K562 (cell line): ENCODE data around the gene CMBL. TPM values are rescaled to one million over a fixed set of nuclear protein-coding genes. Genes with fewer than 3 reads are reported as not detected.
A peak's percentile ranks its signal among the peaks of the same experiment; 100 is the strongest.

Experiments
- AFF1 ChIP-seq, 2 experiments: fragments of 450-650 bp; IDR thresholded peaks; 2 replicates each; pipeline ENCODE4 v1.6.1; 2018; ENCODE audit warnings: mild to moderate bottlenecking in 2 of 2, low read depth in 1 of 2; ENCODE audit not compliant: partially characterized antibody in 2 of 2
- AFF4 ChIP-seq: sonication (generic); formaldehyde crosslinking; IDR thresholded peaks from 2 replicates; pipeline ENCODE4 v1.8.0; 2023; ENCODE audit warnings: mild to moderate bottlenecking, missing genetic modification reagents
- ARID1B ChIP-seq: fragments of 450-650 bp; IDR thresholded peaks from 2 replicates; pipeline ENCODE4 v1.6.1; 2016; ENCODE audit warnings: antibody characterized with exemption, mild to moderate bottlenecking, inconsistent platforms
- BRD9 ChIP-seq: fragments of 450-650 bp; IDR thresholded peaks from 2 replicates; pipeline ENCODE4 v1.6.1; 2018; ENCODE audit warnings: low read depth; ENCODE audit not compliant: partially characterized antibody
- DPF2 ChIP-seq: fragments of 450-650 bp; IDR thresholded peaks from 2 replicates; pipeline ENCODE4 v1.6.1; 2016
- FOXA1 ChIP-seq: fragments of 450-650 bp; IDR thresholded peaks from 2 replicates; pipeline ENCODE4 v1.6.1; 2016; ENCODE audit warnings: mild to moderate bottlenecking, borderline replicate concordance
- FOXK2 ChIP-seq, 2 experiments: fragments of 450-650 bp; IDR thresholded peaks in 1 of 2; conservative IDR thresholded peaks in 1 of 2; 2 replicates each; pipeline ENCODE4 v1.6.1; 2016; ENCODE audit warnings: low read depth in 2 of 2, mild to moderate bottlenecking in 1 of 2
- GABPB1 ChIP-seq: sonication (generic); formaldehyde crosslinking; IDR thresholded peaks from 2 replicates; pipeline ENCODE4 v1.8.0; 2022; ENCODE audit warnings: mild to moderate bottlenecking, missing genetic modification reagents
- GATA2 ChIP-seq: sonication (generic); formaldehyde crosslinking; IDR thresholded peaks from 2 replicates; pipeline ENCODE4 v1.4.0; 2020; ENCODE audit warnings: mild to moderate bottlenecking, missing genetic modification reagents
- HDAC1 ChIP-seq, 2 experiments: fragments of 450-650 bp; IDR thresholded peaks; 2 replicates each; pipeline ENCODE4 v1.6.1; 2016 to 2017; ENCODE audit warnings: inconsistent platforms in 1 of 2, mild to moderate bottlenecking in 1 of 2, moderate library complexity in 1 of 2
- IRF9 ChIP-seq: fragments of 450-650 bp; IDR thresholded peaks from 2 replicates; pipeline ENCODE4 v1.6.1; 2016; ENCODE audit warnings: missing biosample characterization, missing genetic modification characterization
- NR3C1 ChIP-seq: sonication (generic); formaldehyde crosslinking; IDR thresholded peaks from 2 replicates; pipeline ENCODE4 v1.8.1; 2022; ENCODE audit warnings: missing genetic modification reagents
- SMARCC2 ChIP-seq: fragments of 450-650 bp; IDR thresholded peaks from 2 replicates; pipeline ENCODE4 v1.6.1; 2017; ENCODE audit warnings: antibody characterized with exemption, moderate library complexity, mild to moderate bottlenecking, low read depth
- polyA plus RNA-seq, 8 experiments: library from polyadenylated mRNA; depleted of rRNA in 4 of 8; stranded (reverse) in 5 of 8; unstranded in 3 of 8; fragments of >200 nt; fragmentation: Nextera tagmentation in 2 of 8; fragmentation: Illumina TruSeq in 1 of 8; extraction: Ambion mirVana in 2 of 8; extraction: Trizol in 1 of 8; gene quantifications; 2 replicates each; pipeline versions ENCODE4 v1.2.1 to v1.2.3, GENCODE V29; 2011 to 2014; ENCODE audit warnings: inconsistent platforms in 1 of 8, missing spikeins in 1 of 8
- total RNA-seq, 7 experiments: library from RNA; depleted of rRNA in 6 of 7; stranded (reverse); fragments of >200 nt in 6 of 7; fragmentation: Illumina TruSeq in 2 of 7; extraction: Trizol in 2 of 7; gene quantifications; 2 replicates each; pipeline versions ENCODE4 v1.2.1 to v1.2.3, GENCODE V29; 2011 to 2021; ENCODE audit warnings: low replicate concordance in 1 of 7
- TF ChIP-seq, protein P1 (sequence below), 2 experiments: IDR thresholded peaks in 1 of 2; conservative IDR thresholded peaks in 1 of 2; 2 replicates each; pipeline ENCODE4 v1.6.1; 2016; ENCODE audit warnings: low read depth in 2 of 2, mild to moderate bottlenecking in 1 of 2, missing compliant biosample characterization in 1 of 2, missing genetic modification characterization in 1 of 2, moderate library complexity in 1 of 2

The CMBL gene
- total and polyA plus RNA-seq, 9 of the 15 experiments (the other 6 are each of a cell fraction or from before 2014, with no cell fraction given): 22.6 to 192 (median 71.1) TPM

DNA sequence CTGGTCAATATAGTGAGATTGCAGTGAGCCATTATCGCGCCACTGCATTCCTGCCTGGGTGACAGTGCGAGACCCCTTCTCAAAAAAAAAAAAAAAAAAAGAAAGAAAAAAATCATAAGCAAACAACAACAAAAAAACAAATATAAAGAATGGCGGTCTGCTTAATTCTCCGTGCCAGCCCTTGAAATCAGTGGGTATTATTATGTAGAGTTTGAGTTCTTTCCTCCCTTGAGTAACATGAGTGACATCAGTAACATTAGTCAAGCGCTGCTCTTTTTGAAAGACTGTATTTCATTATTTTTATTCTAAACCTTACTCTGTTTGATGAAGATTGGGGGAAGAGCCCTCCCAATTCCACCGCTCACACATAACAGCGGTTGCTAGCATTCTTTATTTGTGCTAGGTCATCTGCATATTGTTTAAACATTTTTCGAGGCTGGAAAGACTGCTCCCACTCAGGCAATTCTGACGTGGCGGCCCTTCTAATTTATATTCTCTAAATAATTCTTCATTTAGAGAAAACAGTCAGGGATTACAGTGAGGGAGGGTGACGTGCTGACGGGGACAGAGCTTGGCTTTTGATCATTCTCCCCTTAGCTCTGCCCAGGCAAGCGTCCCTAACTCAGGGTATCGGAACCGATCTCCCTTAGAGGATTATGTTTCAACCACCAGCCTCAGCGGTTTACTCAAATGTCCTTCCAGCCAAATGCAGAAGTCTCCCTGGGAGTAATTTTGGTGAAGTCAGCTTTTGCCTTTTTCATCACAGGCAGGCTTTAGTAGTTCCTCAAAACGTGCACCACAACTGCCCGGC, 44.9 kb upstream of the CMBL start (continued):
- peak; percentile 89 for TF ChIP-seq GATA2 (CRISPR knock-in tag)
- TF ChIP-seq FOXK2 (conservative IDR thresholded peaks at IDR 0.05 in 1 of 2, IDR thresholded peaks at IDR 0.05 in 1 of 2; ENCODE audit: low read depth in 2 of 2): no peak; a peak in 1 of 4 replicates
- TF ChIP-seq IRF9: 0 out of 2 replicates have a peak, but pooled peaks have one; percentile 5
- peak; percentile 35; the same call in 1 of the 2 replicates for TF ChIP-seq SMARCC2
- TF ChIP-seq ARID1B: peak; percentile 46
- TF ChIP-seq BRD9: peak; percentile 44
- TF ChIP-seq AFF4 (CRISPR knock-in tag): 0 out of 2 replicates have a peak, but pooled peaks have one; percentile 26
- TF ChIP-seq HDAC1 (IDR thresholded peaks at IDR 0.05): no peak
- TF ChIP-seq DPF2: no peak
- TF ChIP-seq FOXA1: no peak
- TF ChIP-seq, protein P1, sequence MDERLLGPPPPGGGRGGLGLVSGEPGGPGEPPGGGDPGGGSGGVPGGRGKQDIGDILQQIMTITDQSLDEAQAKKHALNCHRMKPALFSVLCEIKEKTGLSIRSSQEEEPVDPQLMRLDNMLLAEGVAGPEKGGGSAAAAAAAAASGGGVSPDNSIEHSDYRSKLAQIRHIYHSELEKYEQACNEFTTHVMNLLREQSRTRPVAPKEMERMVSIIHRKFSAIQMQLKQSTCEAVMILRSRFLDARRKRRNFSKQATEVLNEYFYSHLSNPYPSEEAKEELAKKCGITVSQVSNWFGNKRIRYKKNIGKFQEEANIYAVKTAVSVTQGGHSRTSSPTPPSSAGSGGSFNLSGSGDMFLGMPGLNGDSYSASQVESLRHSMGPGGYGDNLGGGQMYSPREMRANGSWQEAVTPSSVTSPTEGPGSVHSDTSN (CRISPR knock-in tag; IDR thresholded peaks at IDR 0.05; ENCODE audit: low read depth): no peak
- TF ChIP-seq, protein P1 (tag; conservative IDR thresholded peaks at IDR 0.05; ENCODE audit: low read depth): 0 out of 2 replicates have a peak, but pooled peaks have one; percentile 5
- no peak for TF ChIP-seq NR3C1
- peak in 1 of 2 experiments; percentile 75 for TF ChIP-seq AFF1 (IDR thresholded peaks at IDR 0.05; ENCODE audit: low read depth in 1 of 2, partially characterized antibody in 2 of 2)
- no peak for TF ChIP-seq GABPB1 (CRISPR knock-in tag)
- TF ChIP-seq, all 486 proteins: peak for 56
